B cell (primary cell): ENCODE measurements around the gene KCNQ2. TPM values are rescaled to one million over a fixed set of nuclear protein-coding genes. Genes with fewer than 3 reads are reported as not detected.

Experiments
- ATAC-seq: fragments of 200-7000 bp; cut with Tn5 transposase; one replicate; pipeline ENCODE4 v1.10.0; 2021; ENCODE audit warnings: low read depth, mild to moderate bottlenecking, moderate number of reproducible peaks, moderate library complexity
- CTCF ChIA-PET: fragments of 350-600 bp; sonication (Branson Sonifier 250); formaldehyde crosslinking; loops from one replicate; lab custom pipeline; 2021; ENCODE audit warnings: antibody characterized with exemption, inconsistent platforms; lab: Charles Lee
- POLR2A ChIA-PET: fragments of 350-600 bp; sonication (Branson Sonifier 250); formaldehyde crosslinking; loops from one replicate; lab custom pipeline; 2021; ENCODE audit warnings: antibody characterized with exemption; lab: Charles Lee
- DNase-seq: peaks from one replicate; pipeline ENCODE4 v3.0.0; 2013
- H2AFZ ChIP-seq: 2 replicates; pipeline ENCODE4 v1.6.1; 2012; ENCODE audit warnings: mild to moderate bottlenecking, low read depth, low read length; ENCODE audit not compliant: insufficient read depth, poor library complexity, severe bottlenecking
- H3K27ac ChIP-seq, 2 donors: 1 replicate in 1 of 2; 2 replicates in 1 of 2; pipeline ENCODE4 v1.5.1; 2012 to 2013; ENCODE audit warnings: low read length in 2 of 2, mild to moderate bottlenecking in 2 of 2, moderate library complexity in 1 of 2
- H3K27me3 ChIP-seq, 4 experiments: fragments of 200-600 bp in 1 of 4; sonication (generic) in 1 of 4; replicated peaks in 1 of 4; 1 replicate in 2 of 4; 2 replicates in 2 of 4; pipeline versions ENCODE4 v1.6.1 to v1.7.0; 2013 to 2016; ENCODE audit warnings: low read length in 3 of 4, mild to moderate bottlenecking in 2 of 4, mixed read lengths in 1 of 4, moderate library complexity in 1 of 4; ENCODE audit not compliant: insufficient read depth in 4 of 4, control insufficient read depth in 3 of 4; ENCODE audit errors: control extremely low read depth in 1 of 4
- H3K36me3 ChIP-seq, 2 experiments: replicated peaks in 1 of 2; 1 replicate in 1 of 2; 2 replicates in 1 of 2; pipeline versions ENCODE4 v1.6.1 to v1.7.1; 2013; ENCODE audit warnings: low read length in 1 of 2; ENCODE audit not compliant: insufficient read depth in 2 of 2, control insufficient read depth in 1 of 2; ENCODE audit errors: control extremely low read depth in 1 of 2, extremely low read depth in 1 of 2
- H3K4me1 ChIP-seq, 2 donors: fragments of 200-600 bp in 1 of 2; sonication (generic) in 1 of 2; 1 replicate in 1 of 2; 2 replicates in 1 of 2; pipeline versions ENCODE4 v1.5.1 to v1.6.1; 2013 to 2017; ENCODE audit warnings: low read length in 2 of 2; ENCODE audit not compliant: control insufficient read depth in 2 of 2, insufficient read depth in 2 of 2
- H3K4me2 ChIP-seq: replicated peaks from 2 replicates; pipeline ENCODE3; 2012; ENCODE audit warnings: mild to moderate bottlenecking, low read depth, low read length; ENCODE audit not compliant: poor library complexity, severe bottlenecking
- H3K4me3 ChIP-seq, 5 experiments: fragments of 200-600 bp in 1 of 5; sonication (generic) in 1 of 5; 1 replicate in 3 of 5; 2 replicates in 2 of 5; pipeline versions ENCODE4 v1.5.1 to v1.7.0; 2011 to 2016; ENCODE audit warnings: low read length in 4 of 5, mild to moderate bottlenecking in 4 of 5, low read depth in 2 of 5, control low read depth in 1 of 5, moderate library complexity in 1 of 5; ENCODE audit not compliant: insufficient read depth in 1 of 5; ENCODE audit errors: control extremely low read depth in 1 of 5, extremely low read depth in 1 of 5
- H3K79me2 ChIP-seq: fragments of 200-600 bp; sonication (generic); one replicate; pipeline ENCODE4 v1.6.0; 2016; ENCODE audit warnings: low read length; ENCODE audit not compliant: control insufficient read depth, insufficient read depth
- H3K9ac ChIP-seq: fragments of 200-600 bp; sonication (generic); 2 replicates; pipeline ENCODE4 v1.6.1; 2017; ENCODE audit warnings: mild to moderate bottlenecking, low read length, moderate library complexity
- H3K9me3 ChIP-seq, 3 donors: one replicate each; pipeline versions ENCODE4 v1.6.1 to v1.7.1; 2013; ENCODE audit warnings: low read length in 2 of 3; ENCODE audit not compliant: control insufficient read depth in 2 of 3, insufficient read depth in 1 of 3; ENCODE audit errors: control extremely low read depth in 1 of 3
- H4K20me1 ChIP-seq: 2 replicates; pipeline ENCODE4 v1.6.0; 2012; ENCODE audit warnings: mild to moderate bottlenecking, low read length; ENCODE audit not compliant: insufficient read depth, control insufficient read depth, poor library complexity, severe bottlenecking
- H3K27ac Mint-ChIP-seq: one replicate; pipeline ENCODE4 v1.8.0; 2021; ENCODE audit warnings: mixed read lengths
- H3K27me3 Mint-ChIP-seq: one replicate; pipeline ENCODE4 v1.8.0; 2021; ENCODE audit warnings: mixed read lengths
- H3K4me1 Mint-ChIP-seq: one replicate; pipeline ENCODE4 v1.8.0; 2021; ENCODE audit warnings: mixed read lengths
- H3K4me3 Mint-ChIP-seq: one replicate; pipeline ENCODE4 v1.8.0; 2021; ENCODE audit warnings: mixed read lengths
- H3K9me3 Mint-ChIP-seq: one replicate; pipeline ENCODE4 v1.8.0; 2022; ENCODE audit warnings: mixed read lengths; ENCODE audit not compliant: insufficient read depth
- EZH2 ChIP-seq: IDR thresholded peaks from 2 replicates; pipeline ENCODE4 v1.6.1; 2012; ENCODE audit warnings: borderline replicate concordance, low read depth, mild to moderate bottlenecking, moderate library complexity, low read length; ENCODE audit not compliant: insufficient read depth, poor library complexity, severe bottlenecking
- WGBS: methylation state at CpG from one replicate; pipeline ENCODE4 v1.1.5; 2013; ENCODE audit warnings: missing lambda C conversion rate; ENCODE audit not compliant: insufficient coverage; 5-methylcytosine and 5-hydroxymethylcytosine counted together
- intact Hi-C: fragments of 100-400 bp; cut with micrococcal nuclease; formaldehyde crosslinking; loops from one replicate; pipeline ENCODE4 v1.10.0; 2022
- polyA plus RNA-seq: library from polyadenylated mRNA; depleted of rRNA; stranded (reverse); fragments of >200 nt; gene quantifications from 2 replicates; pipeline ENCODE4 v1.2.3, GENCODE V29; 2012
- total RNA-seq, 2 donors: library from RNA; stranded (reverse); fragments of 120-200 nt in 1 of 2; gene quantifications; 1 replicate in 1 of 2; 2 replicates in 1 of 2; pipeline versions ENCODE4 v1.2.3 to v1.2.4, GENCODE V29; 2013 to 2022
- TF ChIP-seq, protein P1 (sequence below): fragments of 200-600 bp; IDR thresholded peaks from one replicate; pipeline ENCODE4 v1.8.0; 2022; ENCODE audit warnings: antibody characterized with exemption, mild to moderate bottlenecking

KCNQ2 gene
- total and polyA plus RNA-seq, 2 donors (not counting 1 experiment from before 2014, with no cell fraction given): 0.12 TPM; not detected in 1

- ATAC-seq (peak; percentile 36), DNase-seq (peak; percentile 50)
- peaks cover 0 to 23% (median 0%) of the 10 kb centered on the region in 4 experiments for H3K27me3 ChIP-seq
- Mint-ChIP-seq H3K4me1 (no peaks in the 10 kb centered on the region), H3K9me3 (peaks cover 6% of the 10 kb centered on the region), H3K27me3 (peaks cover 17% of the 10 kb centered on the region), H3K27ac (no peak overlapping the region), H3K4me3 (no peak overlapping the region)
- intact Hi-C loops: no loop called here
- no peak overlapping the region for H3K4me3 ChIP-seq
- no peak overlapping the region for H3K4me2 ChIP-seq
- H3K9ac ChIP-seq: no peak overlapping the region
- ChIA-PET POLR2A (no interaction called here), CTCF (interaction anchor here (0.6 to 3.5 kb wide), 5 partner anchors 65 to 428 kb away, joined by 3 to 21 read pairs (median 4); partner anchors contain the start of gene BIRC7)
- WGBS: 20% methylated on average over 21 of the region's 22 CpGs
- H3K36me3 ChIP-seq: no peaks in the 10 kb centered on the region
- no peak for TF ChIP-seq EZH2
- TF ChIP-seq, protein P1, sequence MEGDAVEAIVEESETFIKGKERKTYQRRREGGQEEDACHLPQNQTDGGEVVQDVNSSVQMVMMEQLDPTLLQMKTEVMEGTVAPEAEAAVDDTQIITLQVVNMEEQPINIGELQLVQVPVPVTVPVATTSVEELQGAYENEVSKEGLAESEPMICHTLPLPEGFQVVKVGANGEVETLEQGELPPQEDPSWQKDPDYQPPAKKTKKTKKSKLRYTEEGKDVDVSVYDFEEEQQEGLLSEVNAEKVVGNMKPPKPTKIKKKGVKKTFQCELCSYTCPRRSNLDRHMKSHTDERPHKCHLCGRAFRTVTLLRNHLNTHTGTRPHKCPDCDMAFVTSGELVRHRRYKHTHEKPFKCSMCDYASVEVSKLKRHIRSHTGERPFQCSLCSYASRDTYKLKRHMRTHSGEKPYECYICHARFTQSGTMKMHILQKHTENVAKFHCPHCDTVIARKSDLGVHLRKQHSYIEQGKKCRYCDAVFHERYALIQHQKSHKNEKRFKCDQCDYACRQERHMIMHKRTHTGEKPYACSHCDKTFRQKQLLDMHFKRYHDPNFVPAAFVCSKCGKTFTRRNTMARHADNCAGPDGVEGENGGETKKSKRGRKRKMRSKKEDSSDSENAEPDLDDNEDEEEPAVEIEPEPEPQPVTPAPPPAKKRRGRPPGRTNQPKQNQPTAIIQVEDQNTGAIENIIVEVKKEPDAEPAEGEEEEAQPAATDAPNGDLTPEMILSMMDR: peak; percentile 86
- H2AFZ ChIP-seq: no peak overlapping the region
- no peaks in the 10 kb centered on the region for H4K20me1 ChIP-seq
- H3K79me2 ChIP-seq: no peaks in the 10 kb centered on the region
- no peak overlapping the region for H3K27ac ChIP-seq
- H3K9me3 ChIP-seq: peaks cover 0 to 36% (median 16%) of the 10 kb centered on the region in 3 donors
- no peaks in the 10 kb centered on the region for H3K4me1 ChIP-seq
Measured at GRCh38 chr20:63381781-63382431, 90.5 kb downstream of the KCNQ2 start.

- Histone ChIP-seq H3K4me1 (no peaks in the 10 kb centered on the region), H2AFZ (no peak overlapping the region), H3K79me2 (no peaks in the 10 kb centered on the region), H3K27ac (no peak overlapping the region), H4K20me1 (no peaks in the 10 kb centered on the region), H3K36me3 (no peaks in the 10 kb centered on the region), H3K4me2 (no peak overlapping the region), H3K9me3 (peaks cover 0 to 27% (median 2%) of the 10 kb centered on the region in 3 donors), H3K9ac (no peak overlapping the region), H3K27me3 (peaks cover 0 to 25% (median 0%) of the 10 kb centered on the region in 4 experiments), H3K4me3 (no peak overlapping the region)
- no peak for TF ChIP-seq EZH2
- TF ChIP-seq, protein P1: no peak
- ChIA-PET POLR2A (no interaction called here), CTCF (interaction anchor here (1.5 to 3.5 kb wide), 3 partner anchors 71 to 157 kb away, joined by 4 to 21 read pairs (median 15); partner anchors contain the start of gene BIRC7)
- intact Hi-C loops: no loop called here
- Mint-ChIP-seq H3K27ac (no peak overlapping the region), H3K27me3 (peaks cover 21% of the 10 kb centered on the region), H3K4me3 (no peak overlapping the region), H3K9me3 (peaks cover 2% of the 10 kb centered on the region), H3K4me1 (no peaks in the 10 kb centered on the region)
- no peak for DNase-seq
- no peak for ATAC-seq
- WGBS: 94% methylated on average over 21 of the region's 21 CpGs
Measured at GRCh38 chr20:63380346-63380870, 92.0 kb downstream of the KCNQ2 start.
